Tongue (tissue), 2 donors: ENCODE measurements around the gene SERTAD4. TPM values are rescaled to one million over a fixed set of nuclear protein-coding genes. Genes with fewer than 3 reads are reported as not detected.
A peak's percentile ranks its signal among the peaks of the same experiment; 100 is the strongest.
"Not testable (repeated sequence)": the region's sequence is repeated elsewhere in the genome, so short reads cannot be mapped to it uniquely, and the experiment has no call there.

ENCODE experiments used
- DNase-seq: peaks from one replicate; pipeline ENCODE4 v3.0.0-alpha.2; 2015
- total RNA-seq: library from RNA; depleted of rRNA; stranded (reverse); fragments of >200 nt; gene quantifications from one replicate; pipeline ENCODE4 v1.2.3, GENCODE V29; 2014

The SERTAD4 gene
- total RNA-seq = 7.0 TPM

DNA sequence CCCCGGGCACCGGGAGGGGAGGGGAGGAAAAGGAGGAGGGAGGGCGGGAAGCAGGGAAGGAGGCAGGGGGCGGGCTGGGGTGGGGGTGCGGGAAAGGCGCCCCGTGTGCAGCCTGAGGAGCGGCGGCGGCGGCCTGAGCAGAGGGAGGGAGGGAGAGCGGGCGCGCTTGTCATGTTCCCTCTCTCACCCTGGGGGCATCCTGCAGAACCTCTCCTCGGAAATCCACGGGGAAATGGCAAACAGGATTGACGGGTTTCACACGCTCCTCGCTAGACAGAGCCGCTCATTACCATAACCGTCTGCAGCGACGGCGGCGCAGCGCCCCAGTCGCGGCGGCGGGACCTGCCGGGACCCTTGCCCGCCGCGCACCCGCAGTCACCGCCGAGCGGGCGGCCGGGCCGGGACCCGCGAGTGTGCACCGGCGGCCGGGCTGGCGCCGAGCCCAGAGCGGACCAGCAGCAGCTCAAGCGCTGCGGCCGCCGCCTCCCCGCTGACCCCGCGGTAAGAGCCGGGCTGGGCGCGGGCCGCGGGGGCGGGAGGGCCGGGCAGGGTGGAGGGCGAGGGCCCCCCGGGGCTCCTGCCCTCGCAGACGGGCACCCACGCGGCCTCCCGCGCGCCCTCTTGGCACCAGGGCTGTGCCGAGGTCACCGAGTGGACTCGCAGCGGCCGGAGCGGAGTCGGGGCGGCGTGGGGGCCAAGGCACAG lies at the start of gene SERTAD4:
TSS of gene SERTAD4 (plus strand) at position 286 of the 705 bp plus-strand sequence. CDS start 5,165 bp downstream, outside the sequence.
- peak; percentile 82 for DNase-seq

- DNase-seq = no peak
Measured at GRCh38 chr1:210185063-210185462, 47.5 kb upstream of the SERTAD4 start.

DNA sequence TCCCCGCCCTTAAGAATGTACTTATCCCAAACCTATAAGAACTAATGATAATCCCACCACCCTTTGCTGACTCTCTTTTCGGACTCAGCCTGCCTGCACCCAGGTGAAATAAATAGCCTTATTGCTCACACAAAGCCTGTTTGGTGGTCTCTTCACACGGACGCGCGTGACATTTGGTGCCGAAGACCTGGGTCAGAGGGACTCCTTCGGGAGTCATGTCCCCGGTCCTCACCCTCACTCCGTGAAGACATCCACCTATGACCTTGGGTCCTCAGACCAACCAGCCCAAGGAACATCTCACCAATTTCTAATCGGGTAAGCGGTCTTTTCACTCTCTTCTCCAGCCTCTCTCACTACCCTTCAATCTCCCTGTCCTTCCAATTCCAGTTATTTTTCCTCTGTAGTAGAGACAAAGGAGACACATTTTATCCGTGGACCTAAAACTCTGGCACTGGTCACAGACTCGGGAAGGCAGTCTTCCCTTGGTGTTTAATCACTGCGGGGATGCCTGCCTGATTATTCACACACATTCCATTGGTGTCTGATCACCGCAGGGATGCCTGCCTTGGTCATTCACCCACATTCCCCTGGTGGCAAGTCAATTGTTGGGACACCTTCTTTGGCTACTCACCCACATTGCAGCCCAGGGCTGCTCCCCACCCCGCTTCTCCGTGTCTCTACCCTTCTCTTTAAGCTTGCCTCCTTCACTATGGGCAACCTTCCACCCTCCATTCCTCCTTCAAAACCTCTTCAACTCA lies 44.6 kb upstream of the SERTAD4 start:
- DNase-seq = not testable (repeated sequence)

DNA sequence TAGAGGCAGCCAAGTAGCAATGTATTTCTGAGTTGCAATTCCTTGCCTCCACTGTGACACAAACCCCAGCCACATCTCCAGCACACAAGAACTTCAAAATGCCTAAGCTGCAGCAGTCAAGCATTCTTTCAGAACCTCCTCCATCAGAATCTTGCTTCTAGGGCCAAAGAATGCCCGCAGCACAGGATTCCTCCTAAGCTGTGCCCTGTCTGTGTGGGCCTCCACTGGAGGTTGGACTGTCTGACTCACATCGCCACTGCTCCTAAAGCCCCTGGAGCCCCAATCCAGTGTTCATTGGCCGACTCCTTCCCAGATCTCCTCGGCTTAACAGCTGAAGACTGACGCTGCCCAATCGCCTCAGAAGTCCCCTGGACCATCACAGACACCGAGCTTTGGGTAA lies 43.2 kb upstream of the SERTAD4 start:
- no peak for DNase-seq

GRCh38 chr1:210195635-210196160 lies 36.9 kb upstream of the SERTAD4 start:
- DNase-seq = no peak

- not testable (repeated sequence) for DNase-seq
Measured at GRCh38 chr1:210196266-210196665, 36.3 kb upstream of the SERTAD4 start.

GRCh38 chr1:210198840-210199239 lies 33.8 kb upstream of the SERTAD4 start:
- no peak for DNase-seq

DNA sequence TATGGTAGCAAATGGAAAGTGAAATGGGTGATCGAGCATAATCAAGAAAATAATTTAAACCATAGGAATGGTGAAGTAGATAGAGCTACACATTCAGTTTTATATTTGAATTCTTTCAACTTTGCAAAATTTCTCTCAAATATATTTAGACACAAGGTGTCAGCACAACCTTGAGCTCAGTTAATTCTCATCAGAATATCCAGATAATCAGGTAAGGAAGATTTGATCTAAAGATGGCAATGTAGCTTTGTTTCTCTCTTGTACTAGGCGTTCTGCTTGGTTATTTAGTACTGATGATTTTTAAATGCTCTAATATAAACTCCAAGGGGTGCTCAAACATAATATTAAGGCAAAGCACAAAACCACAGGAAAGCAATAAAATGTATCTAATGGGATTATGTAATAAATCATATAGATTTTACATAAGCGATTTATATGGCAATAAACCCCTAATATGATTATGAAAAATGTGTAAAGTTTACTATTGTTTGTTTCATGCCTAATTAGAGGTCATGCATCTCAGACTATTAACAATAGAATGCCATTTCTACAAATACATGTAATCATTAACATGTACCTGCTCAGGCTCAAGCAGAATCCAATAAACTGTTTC lies 32.4 kb upstream of the SERTAD4 start:
- peak; percentile 13 for DNase-seq

- no peak for DNase-seq
Measured at GRCh38 chr1:210201681-210202080, 30.9 kb upstream of the SERTAD4 start.

- no peak for DNase-seq
Measured at GRCh38 chr1:210207597-210208450, 24.8 kb upstream of the SERTAD4 start.

GRCh38 chr1:210213335-210213734 lies 19.3 kb upstream of the SERTAD4 start:
- no peak for DNase-seq

DNA sequence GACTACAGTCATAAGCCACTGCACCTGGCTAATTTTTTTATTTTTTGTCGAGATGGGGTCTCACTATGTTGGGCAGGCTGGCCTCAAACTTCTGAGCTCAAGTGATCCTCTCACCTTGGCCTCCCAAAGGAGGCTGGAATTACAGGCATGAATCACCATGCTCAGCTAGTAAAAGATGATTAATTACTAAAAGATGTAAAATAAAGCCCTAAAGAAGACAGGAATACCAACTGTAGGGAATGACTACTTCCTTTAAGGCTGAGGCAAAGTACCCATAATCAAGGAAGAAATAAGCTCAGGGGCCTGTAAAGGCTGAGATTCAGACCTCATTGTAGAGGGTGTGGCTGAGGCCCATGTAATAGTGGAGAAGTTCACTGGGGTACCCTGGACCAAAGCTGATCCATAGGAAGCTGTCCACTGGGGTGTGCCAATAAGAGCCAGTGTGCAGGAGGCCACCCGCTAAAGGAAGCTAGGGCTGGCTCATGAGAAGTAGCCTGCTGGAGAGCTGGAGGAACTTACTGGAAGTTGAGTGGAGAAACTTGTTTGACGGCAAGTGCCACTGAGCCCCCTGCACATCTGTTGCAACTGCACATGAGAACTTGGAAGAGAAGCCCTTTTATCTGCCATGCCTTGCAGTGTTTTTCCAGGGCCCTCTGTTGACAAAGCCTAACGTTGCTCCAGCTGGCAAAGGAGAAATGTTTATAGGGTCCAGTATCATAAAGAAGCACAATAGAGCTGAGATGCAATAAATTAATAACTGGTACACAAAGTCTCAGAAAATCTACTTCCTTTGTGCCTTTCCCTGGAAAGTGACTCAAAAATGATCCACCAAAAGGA lies 17.8 kb upstream of the SERTAD4 start:
- no peak for DNase-seq

DNA sequence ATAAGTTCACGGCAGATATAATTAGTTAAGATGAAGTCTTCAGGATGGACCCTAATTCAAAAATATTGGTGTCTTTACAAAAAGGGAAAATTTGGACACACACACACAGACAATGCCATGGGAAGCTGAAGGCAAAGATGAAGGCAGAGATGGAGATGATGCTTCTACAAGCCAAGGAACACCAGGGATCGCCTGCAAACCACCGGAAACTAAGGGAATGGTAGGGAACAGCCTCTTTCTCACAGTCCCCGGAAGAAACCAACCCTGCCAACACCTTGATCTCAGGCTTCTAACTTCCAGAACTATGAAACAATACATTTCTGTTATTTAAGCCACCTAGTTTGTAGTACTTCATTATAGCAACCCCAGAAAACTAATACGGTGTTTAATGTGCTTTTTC lies 15.1 kb upstream of the SERTAD4 start:
- no peak for DNase-seq

GRCh38 chr1:210218047-210218446 lies 14.5 kb upstream of the SERTAD4 start:
- DNase-seq = no peak

GRCh38 chr1:210222340-210223006 lies 10.1 kb upstream of the SERTAD4 start:
- peak; percentile 55 for DNase-seq

DNA sequence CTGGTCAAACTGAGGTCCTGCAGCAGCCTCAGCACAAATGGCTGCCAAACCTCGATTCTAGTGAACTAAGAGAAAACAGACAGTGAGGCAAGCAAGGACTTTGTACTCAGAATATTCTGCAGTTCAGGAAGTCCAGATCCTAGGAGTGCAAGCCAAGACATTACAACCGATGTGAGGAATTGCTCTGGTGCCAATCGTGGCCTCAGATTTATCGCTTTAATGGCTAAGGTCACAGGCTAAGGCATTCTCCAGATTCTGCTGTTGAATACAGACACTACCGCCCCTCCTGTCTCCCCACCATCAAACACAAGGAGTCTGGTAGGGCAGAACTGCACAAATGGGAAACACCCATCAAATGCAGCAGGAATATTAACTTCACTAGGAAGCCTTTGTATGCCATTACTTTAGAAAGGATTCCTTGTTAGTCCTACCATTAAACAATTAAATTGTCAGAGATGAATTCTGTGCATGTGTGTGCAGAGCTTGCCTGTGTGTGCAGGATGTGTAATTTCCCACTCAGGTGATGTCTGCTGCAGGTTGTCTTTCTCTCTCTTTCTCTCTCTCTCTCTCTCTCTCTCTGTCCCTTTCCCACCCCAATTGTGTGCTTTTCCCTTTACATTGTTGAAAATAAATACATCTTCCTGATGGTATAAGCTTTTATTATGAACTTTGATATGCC lies 9.2 kb upstream of the SERTAD4 start:
- DNase-seq = no peak

- DNase-seq = no peak
Measured at GRCh38 chr1:210228158-210228557, 4.4 kb upstream of the SERTAD4 start.

DNA sequence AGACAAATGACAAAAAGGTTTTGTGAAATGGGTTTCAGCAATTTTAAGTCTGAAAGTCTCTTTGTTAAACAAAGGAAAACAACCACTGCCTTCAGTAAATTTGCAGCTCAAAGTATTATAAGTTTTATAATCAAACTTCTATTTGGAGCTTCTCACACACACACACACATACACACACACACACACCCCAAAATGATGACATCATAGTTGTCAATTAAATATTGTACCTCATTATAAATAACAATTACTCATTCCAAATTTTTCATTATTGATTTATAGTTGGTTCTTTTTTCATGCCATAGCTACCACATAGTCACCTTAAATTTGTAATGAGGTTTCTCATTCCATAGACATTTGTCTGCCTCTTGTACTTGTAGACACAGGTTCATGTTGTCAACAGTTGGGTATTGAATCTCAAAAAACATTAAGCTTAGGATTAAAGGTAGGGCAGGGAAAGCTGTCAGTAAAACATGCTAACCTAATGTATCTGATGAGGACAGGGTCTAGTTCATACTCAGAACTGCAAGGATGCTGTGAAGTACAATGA lies 2.4 kb upstream of the SERTAD4 start:
- no peak for DNase-seq

GRCh38 chr1:210231846-210232510 lies 618 bp upstream of the SERTAD4 start:
- peak; percentile 67 for DNase-seq
